Measurements from ENCODE around the gene RNF121. TPM values are rescaled to one million over a fixed set of nuclear protein-coding genes. Genes with fewer than 3 reads are reported as not detected.
"Not testable (repeated sequence)": the region's sequence is repeated elsewhere in the genome, so short reads cannot be mapped to it uniquely, and the experiment has no call there.

RNF121 gene
- 19.6 and 26.3 TPM in 2 replicates for total RNA-seq

- DNase-seq (ENCODE audit: low read depth in 2 of 2) = peak; percentile 89 to 97
Observed at GRCh38 chr11:71928737-71929443, at the start of gene RNF121. RNF121 (plus strand) TSS chr11:71929046; CDS start chr11:71929062, 16 bp downstream.

- not testable (repeated sequence) for DNase-seq (ENCODE audit: low read depth in 2 of 2)
Observed at GRCh38 chr11:71885806-71886205, 43.0 kb upstream of the RNF121 start.

GRCh38 chr11:71888335-71889010, 40.4 kb upstream of the RNF121 start:
- not testable (repeated sequence) for DNase-seq (ENCODE audit: low read depth in 2 of 2)

GRCh38 chr11:71889181-71889872, 39.5 kb upstream of the RNF121 start:
- DNase-seq (ENCODE audit: low read depth in 2 of 2) = not testable (repeated sequence)

- no peak for DNase-seq (ENCODE audit: low read depth in 2 of 2)
Observed at GRCh38 chr11:71895961-71896360, 32.9 kb upstream of the RNF121 start.

GRCh38 chr11:71901137-71901536, 27.7 kb upstream of the RNF121 start:
- not testable (repeated sequence) for DNase-seq (ENCODE audit: low read depth in 2 of 2)

- DNase-seq (ENCODE audit: low read depth in 2 of 2) = no peak
Observed at GRCh38 chr11:71908218-71908617, 20.6 kb upstream of the RNF121 start.

GRCh38 chr11:71910775-71911174, 18.1 kb upstream of the RNF121 start:
- not testable (repeated sequence) for DNase-seq (ENCODE audit: low read depth in 2 of 2)

GRCh38 chr11:71911321-71911985, 17.4 kb upstream of the RNF121 start:
- DNase-seq (ENCODE audit: low read depth in 2 of 2) = peak in 1 of 2 donors; percentile 12

GRCh38 chr11:71911986-71912340, 16.9 kb upstream of the RNF121 start:
- DNase-seq (ENCODE audit: low read depth in 2 of 2) = not testable (repeated sequence)

- no peak for DNase-seq (ENCODE audit: low read depth in 2 of 2)
Observed at GRCh38 chr11:71913756-71914526, 14.9 kb upstream of the RNF121 start.

GRCh38 chr11:71914617-71915189, 14.1 kb upstream of the RNF121 start:
- no peak for DNase-seq (ENCODE audit: low read depth in 2 of 2)

- DNase-seq (ENCODE audit: low read depth in 2 of 2) = no peak
Observed at GRCh38 chr11:71917646-71918140, 11.2 kb upstream of the RNF121 start.

- DNase-seq (ENCODE audit: low read depth in 2 of 2) = peak; percentile 79 to 88
Observed at GRCh38 chr11:71927820-71928736, 768 bp upstream of the RNF121 start, which contains the start of gene XNDC1N. XNDC1N (minus strand) TSS chr11:71928594; CDS start chr11:71923353, 5,241 bp downstream.

- DNase-seq (ENCODE audit: low read depth in 2 of 2) = no peak
Observed at GRCh38 chr11:71929491-71929890, 645 bp downstream of the RNF121 start.

- no peak for DNase-seq (ENCODE audit: low read depth in 2 of 2)
Observed at GRCh38 chr11:71930556-71931244, 1.9 kb downstream of the RNF121 start.

- DNase-seq (ENCODE audit: low read depth in 2 of 2) = no peak
Observed at GRCh38 chr11:71931245-71931602, 2.4 kb downstream of the RNF121 start.

GRCh38 chr11:71933141-71933933, 4.5 kb downstream of the RNF121 start:
- DNase-seq (ENCODE audit: low read depth in 2 of 2) = no peak

Data from dermis microvascular lymphatic vessel endothelial cell (primary cell).